GDM1 (cell line): Measurements from ENCODE around the gene TTC33.
A peak's percentile ranks its signal among the peaks of the same experiment; 100 is the strongest.

ENCODE experiments used
- DNase-seq: peaks from one replicate; lab custom pipeline; 2025; lab: John Stamatoyannopoulos, UW

The TTC33 gene

DNA sequence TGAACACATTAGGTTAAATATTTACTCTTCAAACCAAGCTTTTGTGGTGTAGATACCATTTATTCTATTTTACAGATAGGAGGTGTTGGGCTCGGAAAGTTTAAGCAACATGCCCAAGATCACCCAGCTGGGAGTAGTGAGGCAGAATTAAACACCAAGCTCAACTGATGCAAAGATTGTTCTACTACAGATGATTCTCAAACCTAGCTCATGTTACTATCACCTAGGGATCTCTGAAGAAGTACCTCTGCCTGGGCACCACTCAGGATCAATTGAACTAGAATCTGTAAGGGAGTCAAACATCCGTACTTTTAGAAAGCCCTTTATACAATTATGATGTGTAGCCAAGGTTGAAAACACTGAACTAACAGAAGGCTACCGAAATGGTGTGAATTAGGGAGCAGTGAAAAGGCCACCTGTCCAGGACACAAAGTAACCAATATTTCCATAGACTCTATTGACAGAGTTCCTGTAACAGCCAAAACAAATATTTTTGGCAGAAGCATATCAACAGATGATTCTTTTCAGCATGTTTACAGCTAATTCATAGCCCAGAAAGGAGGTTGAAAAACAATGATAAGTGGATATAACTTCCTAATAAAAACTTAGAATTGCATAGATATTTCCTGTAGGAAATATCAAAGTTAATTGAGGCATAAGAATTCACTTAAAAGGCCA lies 234.5 kb downstream of the TTC33 start:
- DNase-seq = no peak

DNA sequence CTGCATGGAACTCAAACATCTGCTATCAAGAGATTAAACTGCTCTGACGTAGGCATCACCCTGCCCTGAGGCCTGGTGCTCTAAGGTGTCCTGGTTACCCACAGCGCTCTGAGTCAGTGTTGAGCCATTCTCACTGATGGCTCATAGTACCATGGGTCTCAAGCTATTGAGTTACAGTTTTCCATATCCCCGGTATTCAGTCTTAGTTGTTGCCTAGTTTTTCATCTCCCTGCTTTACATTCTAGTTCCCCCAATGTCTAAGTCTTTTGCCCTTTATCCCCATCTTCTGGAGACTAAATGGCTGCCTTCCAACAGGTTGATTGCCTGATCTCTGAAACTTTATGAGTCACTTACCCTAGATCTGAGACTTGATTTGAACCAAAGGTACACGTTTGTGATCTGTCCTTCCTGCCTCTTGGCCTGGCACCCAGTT lies 237.3 kb downstream of the TTC33 start:
- no peak for DNase-seq

DNA sequence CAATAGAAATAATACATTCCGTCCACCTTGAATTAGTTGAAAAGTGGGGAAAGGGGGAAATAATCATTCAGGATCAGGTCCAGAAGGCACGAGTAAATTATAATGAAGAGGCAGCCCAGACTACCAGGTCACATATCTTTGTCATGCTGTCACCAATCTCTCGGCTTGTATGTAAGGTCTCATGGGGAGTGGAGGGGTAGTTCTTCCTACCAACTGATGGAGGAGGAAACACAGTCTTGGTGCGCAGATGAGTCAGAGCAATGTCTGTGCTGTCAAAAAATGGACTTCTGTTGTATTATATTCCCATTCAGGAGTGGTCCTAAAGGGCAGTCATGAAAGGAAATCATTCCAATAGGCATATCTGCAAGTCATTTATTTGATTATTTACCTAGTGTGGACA lies 240.3 kb downstream of the TTC33 start:
- no peak for DNase-seq

DNA sequence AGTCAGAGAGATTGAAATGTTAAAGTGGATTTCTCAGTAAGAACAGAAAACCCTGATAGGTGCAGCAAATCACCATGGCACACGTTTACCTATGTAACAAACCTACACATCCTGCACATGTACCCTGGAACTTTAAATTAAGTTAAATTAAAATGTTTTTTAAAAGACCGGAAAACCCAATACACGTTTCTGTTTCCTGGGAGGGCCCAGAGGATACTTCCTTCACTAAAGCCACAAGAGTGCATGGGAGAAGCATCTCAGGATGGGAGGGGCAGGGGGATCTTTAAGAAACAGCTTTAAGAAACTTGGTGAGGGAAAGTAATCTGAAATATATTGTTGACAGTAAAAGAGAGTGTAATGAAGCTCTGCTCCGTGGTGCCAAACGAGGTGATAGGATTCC lies 240.8 kb downstream of the TTC33 start:
- DNase-seq = no peak

DNA sequence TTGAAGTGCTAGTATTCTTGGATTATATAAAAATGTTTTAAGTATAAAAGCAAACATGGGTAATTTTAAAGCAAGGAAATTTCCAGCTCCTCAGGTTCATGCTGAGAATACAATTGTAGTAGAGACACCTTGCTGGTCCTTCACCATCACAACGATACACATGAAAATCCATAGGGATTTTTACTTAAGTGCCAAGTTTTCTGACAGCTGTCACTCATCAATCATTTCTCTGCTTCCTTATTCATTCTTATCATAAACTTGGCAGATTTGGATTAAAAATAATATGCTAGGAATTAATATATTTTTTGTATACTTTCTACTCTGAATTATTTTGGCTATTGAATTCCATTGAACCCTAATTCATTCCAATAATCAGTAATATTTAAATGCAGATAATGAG lies 244.0 kb downstream of the TTC33 start:
- no peak for DNase-seq

DNA sequence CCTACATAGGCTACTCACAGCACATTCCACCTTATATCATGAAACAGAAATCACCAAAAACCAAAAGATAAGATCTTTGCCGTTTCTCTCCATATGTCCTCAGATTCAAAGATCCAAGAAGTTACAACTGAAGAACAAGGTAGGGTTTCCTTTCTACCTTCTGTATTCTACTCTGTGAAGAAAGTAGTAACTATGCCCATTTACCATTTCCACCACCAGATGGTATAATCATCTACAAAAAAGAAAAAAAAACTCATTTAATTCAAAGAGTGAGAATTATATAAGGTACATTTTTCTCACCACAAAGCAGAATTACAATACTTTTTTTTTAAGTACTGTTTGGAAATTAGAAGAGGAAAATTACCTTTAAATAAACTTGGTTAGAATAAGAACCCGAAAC lies 248.7 kb downstream of the TTC33 start:
- no peak for DNase-seq

DNA sequence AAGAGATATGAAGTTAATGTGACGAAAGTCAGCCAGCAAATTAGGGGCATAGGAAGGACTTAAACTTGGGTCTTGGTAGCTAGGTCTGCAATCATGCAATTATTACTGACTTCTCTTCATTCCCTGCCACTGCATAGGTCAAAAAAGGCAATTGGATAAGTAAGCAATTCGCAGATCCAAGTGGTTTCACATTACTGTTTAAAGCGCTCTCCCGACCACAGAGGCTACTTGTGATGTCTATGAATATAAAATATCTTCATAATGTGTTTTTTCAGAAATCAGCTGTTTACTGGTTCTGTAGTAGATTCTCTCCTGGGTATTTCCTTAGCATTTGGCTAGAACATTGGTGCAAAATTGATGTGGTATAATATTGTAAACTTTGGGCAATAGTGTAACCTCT lies 250.7 kb downstream of the TTC33 start:
- no peak for DNase-seq

DNA sequence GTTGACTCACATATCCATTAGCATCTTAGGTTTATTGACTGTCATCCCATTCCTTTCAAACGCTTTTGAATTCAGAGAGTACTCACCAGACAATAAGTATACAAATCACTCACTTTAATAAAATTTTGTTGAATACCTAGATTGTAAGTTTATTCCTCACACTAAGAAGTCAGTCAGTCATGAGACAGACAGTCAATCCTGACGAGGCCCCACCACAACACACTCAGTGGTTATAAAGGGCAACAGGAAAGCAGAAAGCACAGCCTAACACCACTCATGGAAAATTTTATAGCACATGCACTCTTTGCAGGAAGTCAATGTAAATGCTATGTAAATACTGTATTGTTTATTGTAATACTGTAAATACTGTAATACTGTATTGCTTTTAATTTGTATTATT lies 252.3 kb downstream of the TTC33 start:
- DNase-seq = no peak

DNA sequence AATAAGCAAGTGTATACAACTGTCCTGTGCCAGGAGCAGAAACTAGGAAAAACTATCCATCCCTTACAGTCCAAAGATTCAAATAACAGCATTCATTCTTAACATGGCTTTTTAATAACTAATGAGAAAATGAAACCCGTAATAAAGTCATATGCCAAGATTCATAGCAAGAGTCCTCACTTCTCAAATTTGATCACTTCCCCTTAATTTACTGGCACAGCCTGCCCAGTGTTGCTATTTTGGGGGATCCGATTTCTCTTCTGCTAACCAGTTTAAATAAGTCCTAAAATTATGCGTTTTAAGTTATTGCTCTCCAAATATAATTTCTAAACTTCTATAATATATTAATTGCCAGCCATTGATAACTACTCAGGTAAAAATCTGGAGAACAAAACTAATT lies 253.0 kb downstream of the TTC33 start:
- DNase-seq = no peak

DNA sequence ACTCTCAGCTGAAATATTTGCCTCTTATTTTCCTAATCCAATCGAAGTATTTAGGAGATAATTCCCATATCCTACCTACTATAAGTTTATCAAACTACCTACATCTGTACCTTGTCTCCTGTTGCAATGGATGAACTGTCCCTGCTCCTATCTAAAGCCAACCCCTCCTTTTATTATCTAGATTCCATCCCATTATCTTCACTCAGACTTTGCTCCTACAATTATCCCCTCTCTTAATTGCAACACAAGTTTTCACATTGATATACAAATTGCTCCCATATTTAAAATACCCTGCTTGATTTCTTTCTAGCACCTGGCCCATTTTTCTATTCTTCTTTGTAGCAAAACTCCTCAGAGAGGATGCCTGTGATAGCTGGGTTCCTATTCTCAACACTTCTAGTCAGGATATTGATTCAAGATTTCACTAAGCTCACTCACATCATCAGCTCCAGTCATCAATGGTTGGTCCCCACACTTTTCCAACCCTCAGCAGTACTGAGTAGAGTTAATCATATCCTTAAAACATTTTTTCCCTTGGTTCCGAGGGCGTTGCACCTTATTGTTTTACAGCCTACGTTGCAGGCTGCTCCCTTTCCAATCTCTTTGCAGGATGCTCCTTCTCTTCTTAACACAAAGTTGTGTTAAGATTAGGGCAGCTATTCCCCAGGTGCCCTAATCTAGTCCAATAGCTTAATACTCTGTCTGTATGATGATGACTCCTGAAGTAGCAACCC lies 253.9 kb downstream of the TTC33 start:
- DNase-seq = no peak

DNA sequence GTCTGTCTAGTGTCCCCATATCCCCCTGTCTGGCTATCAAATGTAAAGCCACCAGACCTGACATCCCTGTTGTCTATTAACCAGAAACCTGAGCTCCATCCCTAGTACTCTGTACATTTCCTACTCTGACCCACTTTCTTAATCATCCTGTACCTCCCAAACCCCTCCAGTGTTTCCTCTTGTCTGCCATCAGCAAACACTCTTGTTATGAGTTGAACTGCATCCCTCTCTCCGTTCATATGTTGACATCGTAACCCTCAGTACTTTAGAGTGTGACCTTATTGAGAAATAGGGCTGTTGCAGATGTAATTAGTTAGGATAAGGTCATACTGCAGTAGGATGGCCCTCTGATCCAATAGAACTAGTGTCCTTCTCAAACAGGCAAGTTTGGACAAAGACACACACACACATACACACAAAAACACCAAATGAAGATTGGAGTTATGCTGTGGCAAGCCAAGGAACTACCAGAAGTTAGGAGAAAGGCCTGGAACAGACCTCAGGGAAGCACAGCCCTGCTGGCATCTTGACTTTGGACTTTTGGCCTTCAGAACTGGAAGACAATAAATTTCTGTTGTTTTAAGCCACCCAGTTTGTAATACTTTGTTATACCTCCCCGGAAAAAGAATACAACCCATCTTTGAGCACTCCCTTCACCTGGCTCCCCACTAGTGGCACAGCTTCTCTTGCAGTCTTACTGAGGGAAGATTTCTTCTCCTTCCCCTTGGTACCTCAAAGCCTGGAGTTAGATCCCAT lies 256.1 kb downstream of the TTC33 start:
- DNase-seq = no peak

DNA sequence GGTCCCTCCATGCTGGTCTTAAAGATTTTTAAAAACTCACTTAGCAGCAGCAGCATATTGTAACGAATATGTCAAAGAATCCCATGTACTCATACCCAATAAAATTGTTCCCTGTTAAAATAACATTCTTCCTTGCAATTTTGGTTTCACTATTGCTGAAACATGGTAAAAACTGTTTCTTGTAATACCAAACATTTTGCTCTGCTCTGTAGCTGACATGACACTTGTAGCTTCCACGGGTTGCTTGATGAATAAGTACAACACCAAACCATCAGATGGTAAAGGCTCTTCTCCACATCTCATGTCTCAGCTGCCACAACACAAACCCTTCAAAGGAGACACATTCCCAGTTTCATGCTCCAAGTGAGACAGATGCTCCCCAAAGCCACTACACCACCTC lies 256.8 kb downstream of the TTC33 start:
- no peak for DNase-seq

DNA sequence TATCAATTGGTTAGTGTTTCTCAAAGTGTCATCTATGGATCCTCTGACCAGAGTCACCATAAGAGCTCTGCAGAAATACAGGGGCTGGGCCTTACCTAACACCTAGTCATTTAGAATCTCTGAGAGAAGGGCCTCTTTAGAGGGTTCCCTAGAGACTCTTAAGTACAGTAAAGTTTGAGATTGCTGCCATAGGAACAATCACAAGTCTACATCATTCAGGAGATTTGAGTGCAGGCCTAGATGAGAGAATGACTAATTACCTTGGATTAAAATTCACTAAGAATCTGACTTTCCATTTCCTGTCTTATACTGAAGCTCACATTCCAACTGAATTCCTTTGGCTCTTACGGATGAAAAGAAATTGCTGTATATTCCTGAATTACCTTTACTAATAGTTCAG lies 258.2 kb downstream of the TTC33 start:
- DNase-seq = no peak

DNA sequence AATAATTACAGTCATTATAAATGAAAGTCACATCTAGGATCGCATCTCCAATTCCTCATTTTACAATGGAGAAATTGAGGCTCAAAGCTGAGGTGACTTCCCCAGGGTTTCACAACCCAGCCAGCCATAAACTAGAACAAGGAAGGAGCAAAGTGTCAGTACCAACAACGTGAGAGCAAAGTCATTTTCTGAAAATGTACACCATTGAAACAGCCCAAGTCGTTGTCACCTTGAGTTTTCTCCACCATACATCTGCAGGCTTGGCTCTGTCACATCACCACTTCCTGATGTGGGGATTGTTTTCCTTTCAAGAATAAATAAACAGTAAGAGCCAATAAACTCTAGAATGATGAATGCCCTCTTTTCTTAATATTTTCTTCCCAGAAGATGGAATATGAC lies 260.5 kb downstream of the TTC33 start:
- no peak for DNase-seq

DNA sequence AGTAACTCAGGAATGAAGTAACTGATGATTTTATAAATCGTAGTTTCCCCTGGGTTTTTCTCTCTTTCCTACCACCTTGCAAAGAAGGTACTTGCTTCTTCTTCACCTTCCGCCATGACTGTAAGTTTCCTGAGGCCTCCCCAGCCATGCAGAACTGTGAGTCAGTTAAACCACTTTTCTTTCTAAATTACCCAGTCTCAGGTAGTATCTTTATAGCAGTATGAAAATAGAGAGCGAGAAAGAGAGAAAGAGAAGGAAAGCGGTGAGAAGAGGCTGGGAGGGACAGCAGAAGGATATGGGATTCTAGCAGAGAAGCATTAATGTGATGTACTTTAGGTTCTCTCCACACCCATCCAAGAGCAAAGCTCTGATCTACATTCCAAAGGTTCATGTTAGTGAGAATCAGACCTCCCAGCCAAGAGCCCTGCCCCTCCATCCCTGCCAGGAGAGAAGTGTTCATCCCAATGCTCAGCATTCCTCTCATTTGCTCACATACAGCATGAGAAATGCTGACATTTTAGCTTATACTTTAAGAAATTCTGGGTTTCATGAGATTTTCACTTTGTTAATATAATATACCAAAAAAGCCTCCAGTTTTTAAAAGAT lies 261.0 kb downstream of the TTC33 start:
- DNase-seq = no peak

DNA sequence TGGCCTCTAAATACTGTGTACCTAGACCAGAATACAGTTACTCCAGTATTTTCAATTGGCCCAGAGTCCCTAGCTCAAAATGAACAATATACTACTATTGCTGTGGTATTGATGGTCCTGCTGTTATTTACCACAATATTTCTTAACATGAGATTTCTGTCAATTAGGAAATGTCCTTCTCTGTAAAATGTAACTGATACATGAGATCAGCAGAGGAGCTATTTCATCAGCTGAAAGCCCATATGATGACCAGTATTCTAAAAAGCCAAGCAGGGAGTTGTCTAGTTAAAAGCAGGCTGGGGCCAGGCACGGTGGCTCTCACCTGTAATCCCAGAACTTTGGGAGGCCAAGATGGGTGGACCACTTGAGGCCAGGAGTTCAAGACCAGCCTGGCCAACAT lies 263.7 kb downstream of the TTC33 start:
- no peak for DNase-seq

DNA sequence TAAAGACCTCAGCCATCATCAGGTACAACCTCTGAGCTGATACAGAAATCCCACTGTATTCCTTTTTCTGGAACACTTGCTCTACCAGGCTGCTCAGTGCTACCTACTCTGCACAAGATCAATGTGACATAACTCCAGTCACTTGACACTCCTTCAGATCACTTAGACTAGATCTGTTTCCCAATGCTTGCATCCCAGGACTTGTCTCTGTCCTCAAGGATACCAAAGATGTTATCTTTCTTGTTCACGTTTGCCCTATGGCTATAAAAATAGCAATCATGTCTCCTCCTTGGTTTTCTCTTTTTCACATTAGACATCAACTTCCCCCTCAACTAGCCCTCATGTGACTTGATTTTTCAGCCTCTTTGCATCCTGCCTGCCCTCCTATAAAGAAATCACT lies 264.1 kb downstream of the TTC33 start:
- no peak for DNase-seq

DNA sequence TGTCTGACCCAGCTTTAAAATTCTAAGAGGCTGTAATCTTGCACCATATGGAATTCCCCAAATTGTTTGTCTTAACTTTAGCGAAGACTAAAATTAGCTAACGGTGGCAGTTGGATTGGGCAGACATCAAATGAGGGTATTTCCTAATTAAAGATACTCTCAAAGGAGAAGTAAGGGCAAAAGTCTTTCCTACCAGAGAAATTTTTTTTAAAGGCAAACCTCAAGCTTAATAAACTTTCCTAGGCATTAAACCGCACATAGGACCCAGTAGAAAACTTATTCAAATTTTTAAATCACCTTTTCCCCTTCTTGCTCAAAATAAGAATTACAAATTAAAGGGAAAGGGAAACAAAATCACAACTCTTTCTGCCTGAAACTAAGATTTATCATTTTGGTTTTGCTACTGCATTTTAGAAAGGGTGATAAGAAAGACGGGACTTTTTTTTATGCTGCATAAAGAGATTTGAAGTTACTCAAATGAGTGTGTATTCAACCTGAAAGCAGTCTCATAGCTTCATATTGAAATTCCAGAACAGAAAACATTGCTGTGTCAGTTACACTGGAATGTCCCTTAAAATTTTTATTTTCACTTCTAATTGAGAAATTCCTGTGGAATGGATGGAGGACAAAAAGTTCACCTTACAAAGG lies 265.2 kb downstream of the TTC33 start:
- no peak for DNase-seq

DNA sequence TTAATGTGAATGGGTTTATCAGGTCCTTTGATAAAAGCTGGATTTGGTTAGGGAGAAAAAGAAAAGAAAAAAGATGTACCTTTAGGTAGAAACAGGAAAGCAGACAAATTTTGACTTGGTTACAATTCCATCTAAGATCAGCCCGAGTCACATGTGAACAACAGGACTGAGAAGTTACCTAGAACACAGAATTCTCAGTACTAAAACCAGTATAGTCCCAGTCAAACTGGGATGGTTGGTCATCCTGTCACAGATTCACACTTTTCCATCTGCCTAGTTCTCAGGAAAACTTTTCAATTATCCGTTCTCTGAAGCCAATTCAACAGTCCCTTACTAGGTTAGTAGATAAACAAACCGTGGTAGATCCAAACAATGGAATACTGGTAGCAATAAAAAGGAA lies 266.3 kb downstream of the TTC33 start:
- no peak for DNase-seq

DNA sequence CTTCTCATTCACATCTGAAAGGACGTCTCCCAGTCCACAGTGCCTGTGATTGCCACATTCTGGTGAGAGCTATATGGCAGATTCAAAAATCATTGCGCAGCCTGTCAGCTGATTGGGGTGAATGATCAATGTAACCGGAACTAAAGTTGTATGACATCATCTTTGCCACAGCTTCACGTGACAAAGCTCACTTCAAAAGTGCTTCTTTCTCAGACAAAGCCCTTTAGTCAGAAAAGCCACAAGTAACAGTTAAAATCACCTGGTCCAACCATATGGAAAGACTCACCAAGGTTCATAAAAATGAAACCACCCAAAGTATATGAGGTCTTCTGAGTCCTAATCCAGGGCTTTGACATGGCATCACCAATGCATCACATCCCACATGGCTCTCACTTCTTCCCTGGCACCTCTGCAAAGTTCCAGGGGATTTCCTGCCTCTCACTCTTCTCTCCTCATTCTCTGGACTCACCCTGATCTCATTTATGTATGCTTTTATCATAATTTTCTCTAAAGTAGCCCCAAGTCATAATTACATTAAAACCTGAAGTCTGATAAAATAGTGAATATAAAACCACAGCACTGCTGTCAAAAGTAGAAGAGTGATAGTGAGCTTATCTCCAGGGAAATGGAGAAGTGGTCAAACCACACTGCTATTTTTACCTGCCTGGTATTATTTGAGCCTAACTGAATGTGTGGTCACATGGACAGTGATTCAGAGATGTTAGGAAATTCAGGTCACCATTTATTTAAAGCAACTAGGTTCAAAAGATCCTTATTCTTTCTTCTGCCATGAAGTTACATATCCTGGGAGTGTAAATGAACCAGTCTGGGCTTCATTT lies 269.1 kb downstream of the TTC33 start:
- peak; percentile 42 for DNase-seq
